HG03066 (cell line): ENCODE results near the gene PBX3.
"Not testable (repeated sequence)": the region's sequence is repeated elsewhere in the genome, so short reads cannot be mapped to it uniquely, and the experiment has no call there.

Experiments used
- ATAC-seq: cut with Tn5 transposase; IDR thresholded peaks from one replicate; pipeline ENCODE4 v1.9.1; 2021; ENCODE audit warnings: low read depth; ENCODE audit not compliant: unreplicated experiment

The PBX3 gene

GRCh38 chr9:125774106-125774505 lies 26.9 kb downstream of the PBX3 start:
- no peak for ATAC-seq

GRCh38 chr9:125776789-125777188 lies 29.6 kb downstream of the PBX3 start:
- ATAC-seq, result not testable (repeated sequence)

- not testable (repeated sequence) for ATAC-seq
Observed at GRCh38 chr9:125778538-125779219, 31.5 kb downstream of the PBX3 start.

GRCh38 chr9:125779220-125779565 lies 32.0 kb downstream of the PBX3 start:
- not testable (repeated sequence) for ATAC-seq

- ATAC-seq, result no peak
Observed at GRCh38 chr9:125782718-125783117, 35.5 kb downstream of the PBX3 start.

- no peak for ATAC-seq
Observed at GRCh38 chr9:125784286-125785049, 37.3 kb downstream of the PBX3 start.

- ATAC-seq, result no peak
Observed at GRCh38 chr9:125785248-125785751, 38.1 kb downstream of the PBX3 start.

- ATAC-seq, result no peak
Observed at GRCh38 chr9:125787715-125788114, 40.5 kb downstream of the PBX3 start.

- ATAC-seq, result no peak
Observed at GRCh38 chr9:125789196-125789595, 42.0 kb downstream of the PBX3 start.

- ATAC-seq, result no peak
Observed at GRCh38 chr9:125794708-125795107, 47.5 kb downstream of the PBX3 start.

GRCh38 chr9:125795970-125796596 lies 48.9 kb downstream of the PBX3 start:
- ATAC-seq, result no peak

- no peak for ATAC-seq
Observed at GRCh38 chr9:125797930-125798329, 50.8 kb downstream of the PBX3 start.

- ATAC-seq, result no peak
Observed at GRCh38 chr9:125803526-125803925, 56.4 kb downstream of the PBX3 start.

- no peak for ATAC-seq
Observed at GRCh38 chr9:125805057-125805456, 57.9 kb downstream of the PBX3 start.

GRCh38 chr9:125805586-125805985 lies 58.4 kb downstream of the PBX3 start:
- ATAC-seq, result no peak

- no peak for ATAC-seq
Observed at GRCh38 chr9:125807079-125807478, 59.9 kb downstream of the PBX3 start.

- no peak for ATAC-seq
Observed at GRCh38 chr9:125810161-125810560, 63.0 kb downstream of the PBX3 start.

- ATAC-seq, result no peak
Observed at GRCh38 chr9:125811002-125811401, 63.8 kb downstream of the PBX3 start.

GRCh38 chr9:125812403-125812802 lies 65.2 kb downstream of the PBX3 start:
- no peak for ATAC-seq

GRCh38 chr9:125815568-125815967 lies 68.4 kb downstream of the PBX3 start:
- ATAC-seq, result no peak

- no peak for ATAC-seq
Observed at GRCh38 chr9:125816321-125816720, 69.1 kb downstream of the PBX3 start.
